ENCODE data around the gene WNT11.

The WNT11 gene

GRCh38 chr11:76153571-76153923, 52.8 kb downstream of the WNT11 start:
- no peak for DNase-seq (ENCODE audit: low spot score)

GRCh38 chr11:76152741-76153570, 53.3 kb downstream of the WNT11 start:
- peak; percentile 64 for DNase-seq (ENCODE audit: low spot score)

GRCh38 chr11:76152086-76152681, 54.1 kb downstream of the WNT11 start:
- DNase-seq (ENCODE audit: low spot score), result peak; percentile 86

- no peak for DNase-seq (ENCODE audit: low spot score)
Measured at GRCh38 chr11:76151556-76152085, 54.7 kb downstream of the WNT11 start.

- DNase-seq (ENCODE audit: low spot score), result no peak
Measured at GRCh38 chr11:76150141-76150540, 56.2 kb downstream of the WNT11 start.

- no peak for DNase-seq (ENCODE audit: low spot score)
Measured at GRCh38 chr11:76149713-76150112, 56.6 kb downstream of the WNT11 start.

- no peak for DNase-seq (ENCODE audit: low spot score)
Measured at GRCh38 chr11:76148941-76149613, 57.2 kb downstream of the WNT11 start.

GRCh38 chr11:76148231-76148630, 58.1 kb downstream of the WNT11 start:
- no peak for DNase-seq (ENCODE audit: low spot score)

- DNase-seq (ENCODE audit: low spot score), result no peak
Measured at GRCh38 chr11:76147106-76147740, 59.1 kb downstream of the WNT11 start.

- DNase-seq (ENCODE audit: low spot score), result no peak
Measured at GRCh38 chr11:76143274-76143673, 63.0 kb downstream of the WNT11 start.

GRCh38 chr11:76141901-76142588, 64.3 kb downstream of the WNT11 start:
- no peak for DNase-seq (ENCODE audit: low spot score)

GRCh38 chr11:76140912-76141574, 65.3 kb downstream of the WNT11 start:
- no peak for DNase-seq (ENCODE audit: low spot score)

- no peak for DNase-seq (ENCODE audit: low spot score)
Measured at GRCh38 chr11:76139314-76139713, 67.0 kb downstream of the WNT11 start.

Measured in NAMALWA (cell line).